HL-60 (cell line): ENCODE results near the gene CNDP1.

ENCODE experiments used
- DNase-seq, 2 experiments: peaks; one replicate each; pipeline ENCODE4 v3.0.0-alpha.2; 2010 to 2020; ENCODE audit warnings: low read depth in 1 of 2, low spot score in 1 of 2
- H3K27ac ChIP-seq: fragments of 250-450 bp; sonication (Bioruptor Pico); replicated peaks from 2 replicates; pipeline ENCODE4 v1.5.1; 2020; ENCODE audit warnings: mild to moderate bottlenecking, moderate library complexity
- H3K27me3 ChIP-seq: fragments of 250-450 bp; sonication (Bioruptor Pico); 2 replicates; pipeline ENCODE4 v1.5.1; 2021; ENCODE audit warnings: mild to moderate bottlenecking, moderate library complexity; ENCODE audit not compliant: insufficient read depth, poor library complexity, severe bottlenecking
- H3K4me3 ChIP-seq: replicated peaks from 2 replicates; pipeline ENCODE4 v1.5.1; 2011; ENCODE audit warnings: mild to moderate bottlenecking, control low read depth, low read length; ENCODE audit not compliant: insufficient read depth
- CTCF ChIP-seq: IDR thresholded peaks from one replicate; pipeline ENCODE4 v1.5.1; 2011; ENCODE audit warnings: low read length, control low read depth, inconsistent platforms; ENCODE audit not compliant: insufficient read depth
- GABPA ChIP-seq: IDR thresholded peaks from 2 replicates; pipeline ENCODE4 v1.6.1; 2012; ENCODE audit warnings: low read depth
- POLR2AphosphoS5 ChIP-seq: IDR thresholded peaks from 2 replicates; pipeline ENCODE4 v1.6.1; 2012; ENCODE audit warnings: low read depth
- REST ChIP-seq: IDR thresholded peaks from 2 replicates; pipeline ENCODE4 v1.6.1; 2012; ENCODE audit warnings: low read depth; ENCODE audit not compliant: insufficient replicate concordance
- SPI1 ChIP-seq: IDR thresholded peaks from 2 replicates; pipeline ENCODE4 v1.6.1; 2012; ENCODE audit warnings: low read depth, mild to moderate bottlenecking, borderline replicate concordance

CNDP1 gene

GRCh38 chr18:74573053-74573452 is 38.8 kb downstream of the CNDP1 start:
- no peaks in the 10 kb centered on the region for H3K27me3 ChIP-seq
- DNase-seq, result no peak
- no peak overlapping the region for H3K27ac ChIP-seq
- TF ChIP-seq SPI1, result no peak
- TF ChIP-seq GABPA, result no peak
- no peak for TF ChIP-seq REST
- TF ChIP-seq CTCF, result no peak
- no peak for TF ChIP-seq POLR2AphosphoS5
- no peak overlapping the region for H3K4me3 ChIP-seq

- no peak overlapping the region for H3K4me3 ChIP-seq
- TF ChIP-seq REST, result no peak
- no peak for TF ChIP-seq GABPA
- TF ChIP-seq CTCF, result no peak
- no peak for TF ChIP-seq POLR2AphosphoS5
- no peak for TF ChIP-seq SPI1
- no peak overlapping the region for H3K27ac ChIP-seq
- H3K27me3 ChIP-seq, result no peaks in the 10 kb centered on the region
- no peak for DNase-seq
Observed at GRCh38 chr18:74574916-74575315, 40.6 kb downstream of the CNDP1 start.

- no peak for DNase-seq
- TF ChIP-seq REST, result no peak
- TF ChIP-seq SPI1, result no peak
- TF ChIP-seq GABPA, result no peak
- TF ChIP-seq POLR2AphosphoS5, result no peak
- TF ChIP-seq CTCF, result no peak
- no peaks in the 10 kb centered on the region for H3K27me3 ChIP-seq
- H3K27ac ChIP-seq, result no peak overlapping the region
- H3K4me3 ChIP-seq, result no peak overlapping the region
Observed at GRCh38 chr18:74577019-74577418, 42.7 kb downstream of the CNDP1 start.
